ENCODE results near the gene PTPRO. TPM values are rescaled to one million over a fixed set of nuclear protein-coding genes. Genes with fewer than 3 reads are reported as not detected.

The PTPRO gene
- total RNA-seq, 1 experiment from 2014 or later, result 0.52 TPM

GRCh38 chr12:15646581-15646980 lies 324.3 kb downstream of the PTPRO start:
- no peak overlapping the region for H3K23ac ChIP-seq (ENCODE audit: insufficient read length, low read depth, low read length)
- H3K27me3 Mint-ChIP-seq (ENCODE audit: low read depth), result no peaks in the 10 kb centered on the region
- no peak overlapping the region for H2BK20ac ChIP-seq (ENCODE audit: low read depth, low read length, poor library complexity, severe bottlenecking)
- no CpG with 5 or more reads among the region's 1 CpG for WGBS (ENCODE audit: extremely low coverage, insufficient read length, low lambda C conversion rate)
- DNase-seq, result no peak
- H4K8ac ChIP-seq (replicated peaks; ENCODE audit: insufficient read length, low read depth, low read length), result no peak overlapping the region
- H3K4me2 ChIP-seq (ENCODE audit: insufficient read depth, insufficient read length, low read length), result no peak overlapping the region
- H3K4me1 Mint-ChIP-seq, result peaks cover 2 to 5% of the 10 kb centered on the region in 2 experiments; a peak in 2 of 4 replicates
- H3K14ac ChIP-seq (ENCODE audit: insufficient read depth, low read length), result no peak overlapping the region
- no peaks in the 10 kb centered on the region for H3K23me2 ChIP-seq (ENCODE audit: insufficient read length, low read depth, low read length, poor library complexity, severe bottlenecking)
- H3K4me3 Mint-ChIP-seq, result no peak overlapping the region
- no peaks in the 10 kb centered on the region for H3K9me3 Mint-ChIP-seq
- H3K27ac ChIP-seq (ENCODE audit: insufficient read length, low read depth, low read length), result no peak overlapping the region
- no peak overlapping the region for H2AK5ac ChIP-seq (ENCODE audit: insufficient read length, low read length)
- H2BK120ac ChIP-seq (ENCODE audit: low read depth, low read length, poor library complexity, severe bottlenecking), result no peak overlapping the region
- H3K27ac Mint-ChIP-seq, result no peak overlapping the region
- no peak overlapping the region for H3K9ac ChIP-seq (ENCODE audit: extremely low read depth, insufficient read length, low read length)
- no peak overlapping the region for H3K18ac ChIP-seq (ENCODE audit: insufficient read length, low read depth, low read length)
- no peak overlapping the region for H2BK5ac ChIP-seq (ENCODE audit: insufficient read length, low read length)
- TF ChIP-seq, protein P1, sequence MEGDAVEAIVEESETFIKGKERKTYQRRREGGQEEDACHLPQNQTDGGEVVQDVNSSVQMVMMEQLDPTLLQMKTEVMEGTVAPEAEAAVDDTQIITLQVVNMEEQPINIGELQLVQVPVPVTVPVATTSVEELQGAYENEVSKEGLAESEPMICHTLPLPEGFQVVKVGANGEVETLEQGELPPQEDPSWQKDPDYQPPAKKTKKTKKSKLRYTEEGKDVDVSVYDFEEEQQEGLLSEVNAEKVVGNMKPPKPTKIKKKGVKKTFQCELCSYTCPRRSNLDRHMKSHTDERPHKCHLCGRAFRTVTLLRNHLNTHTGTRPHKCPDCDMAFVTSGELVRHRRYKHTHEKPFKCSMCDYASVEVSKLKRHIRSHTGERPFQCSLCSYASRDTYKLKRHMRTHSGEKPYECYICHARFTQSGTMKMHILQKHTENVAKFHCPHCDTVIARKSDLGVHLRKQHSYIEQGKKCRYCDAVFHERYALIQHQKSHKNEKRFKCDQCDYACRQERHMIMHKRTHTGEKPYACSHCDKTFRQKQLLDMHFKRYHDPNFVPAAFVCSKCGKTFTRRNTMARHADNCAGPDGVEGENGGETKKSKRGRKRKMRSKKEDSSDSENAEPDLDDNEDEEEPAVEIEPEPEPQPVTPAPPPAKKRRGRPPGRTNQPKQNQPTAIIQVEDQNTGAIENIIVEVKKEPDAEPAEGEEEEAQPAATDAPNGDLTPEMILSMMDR (conservative IDR thresholded peaks at IDR 0.05), result no peak
- no peak overlapping the region for H4K91ac ChIP-seq (ENCODE audit: insufficient read length, low read depth, low read length)
- no peak overlapping the region for H2AFZ ChIP-seq (ENCODE audit: low read length)
- no peaks in the 10 kb centered on the region for H3K4me1 ChIP-seq (ENCODE audit: insufficient read depth, low read length)
- H4K20me1 ChIP-seq (ENCODE audit: control insufficient read depth, insufficient read depth, insufficient read length), result no peaks in the 10 kb centered on the region
- no peaks in the 10 kb centered on the region for H3K9me3 ChIP-seq (ENCODE audit: control insufficient read depth, low read depth, low read length)
- H3T11ph ChIP-seq (ENCODE audit: low read length), result no peak overlapping the region
- H3K36me3 Mint-ChIP-seq (ENCODE audit: insufficient read depth in 1 of 3, low read depth in 3 of 3), result no peaks in the 10 kb centered on the region; a peak in 1 of 7 replicates
- H3K79me1 ChIP-seq (ENCODE audit: insufficient read depth, low read depth, low read length, poor library complexity, severe bottlenecking), result no peaks in the 10 kb centered on the region
- no peaks in the 10 kb centered on the region for H3K79me2 ChIP-seq (ENCODE audit: insufficient read depth, low read length)
- no peaks in the 10 kb centered on the region for H3K27me3 ChIP-seq (ENCODE audit: insufficient read depth, low read length)
- no peak overlapping the region for H2BK15ac ChIP-seq (ENCODE audit: low read depth, low read length)
- no peak overlapping the region for H3K56ac ChIP-seq (ENCODE audit: insufficient read length, low read depth, low read length)
- H2BK12ac ChIP-seq (ENCODE audit: insufficient read length, low read depth, low read length), result no peak overlapping the region
- H3K4ac ChIP-seq (ENCODE audit: low read depth, low read length), result no peak overlapping the region
- H4K5ac ChIP-seq (ENCODE audit: insufficient read length, low read depth, low read length), result no peak overlapping the region

Other genes with a start within 250 kb of the PTPRO start
- gene RERG, start 101.1 kb upstream of the PTPRO start, total RNA-seq (2021), result 0.18 TPM in 1 of 2 replicates, not detected in the other

All from H9 (cell line).